ENCODE results near the gene LRPAP1.

DNA sequence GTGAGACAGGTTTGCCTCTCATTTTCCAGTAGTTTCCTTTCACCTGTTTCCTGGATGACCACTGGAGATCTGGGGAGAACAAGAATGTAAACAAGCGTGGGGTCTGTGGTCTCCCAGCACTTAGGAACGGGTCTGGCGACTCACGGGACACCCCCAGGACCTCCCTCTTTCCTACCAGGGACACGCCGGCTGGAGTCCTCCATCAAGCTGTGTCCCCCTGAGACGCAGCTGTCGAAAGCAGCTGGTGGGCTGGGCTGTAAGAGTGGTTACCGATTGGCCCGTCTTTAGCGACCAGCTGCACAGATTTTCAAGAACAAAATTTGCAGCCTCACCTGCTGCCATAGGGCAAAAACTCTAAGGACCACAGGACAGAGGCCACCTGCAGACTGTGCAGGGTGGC, 11.9 kb downstream of the LRPAP1 start:
- TF ChIP-seq, protein P1, sequence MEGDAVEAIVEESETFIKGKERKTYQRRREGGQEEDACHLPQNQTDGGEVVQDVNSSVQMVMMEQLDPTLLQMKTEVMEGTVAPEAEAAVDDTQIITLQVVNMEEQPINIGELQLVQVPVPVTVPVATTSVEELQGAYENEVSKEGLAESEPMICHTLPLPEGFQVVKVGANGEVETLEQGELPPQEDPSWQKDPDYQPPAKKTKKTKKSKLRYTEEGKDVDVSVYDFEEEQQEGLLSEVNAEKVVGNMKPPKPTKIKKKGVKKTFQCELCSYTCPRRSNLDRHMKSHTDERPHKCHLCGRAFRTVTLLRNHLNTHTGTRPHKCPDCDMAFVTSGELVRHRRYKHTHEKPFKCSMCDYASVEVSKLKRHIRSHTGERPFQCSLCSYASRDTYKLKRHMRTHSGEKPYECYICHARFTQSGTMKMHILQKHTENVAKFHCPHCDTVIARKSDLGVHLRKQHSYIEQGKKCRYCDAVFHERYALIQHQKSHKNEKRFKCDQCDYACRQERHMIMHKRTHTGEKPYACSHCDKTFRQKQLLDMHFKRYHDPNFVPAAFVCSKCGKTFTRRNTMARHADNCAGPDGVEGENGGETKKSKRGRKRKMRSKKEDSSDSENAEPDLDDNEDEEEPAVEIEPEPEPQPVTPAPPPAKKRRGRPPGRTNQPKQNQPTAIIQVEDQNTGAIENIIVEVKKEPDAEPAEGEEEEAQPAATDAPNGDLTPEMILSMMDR (IDR thresholded peaks at IDR 0.05), result no peak
- TF ChIP-seq POLR2A (IDR thresholded peaks at IDR 0.05), result no peak
